Suprapubic skin (tissue), 4 donors: ENCODE measurements around the gene SPARCL1.

Experiments
- POLR2A ChIP-seq, 2 donors: fragments of 450-650 bp; IDR thresholded peaks; one replicate each; pipeline ENCODE4 v1.6.1; 2017; ENCODE audit warnings: antibody characterized with exemption in 2 of 2, mild to moderate bottlenecking in 2 of 2, moderate library complexity in 2 of 2
- POLR2AphosphoS5 ChIP-seq, 3 donors: sonication (generic); formaldehyde crosslinking; IDR thresholded peaks; one replicate each; pipeline ENCODE4 v1.6.1; 2017; ENCODE audit warnings: antibody characterized with exemption in 3 of 3
- TF ChIP-seq, protein P1 (sequence below), 2 donors: fragments of 200-600 bp in 1 of 2; fragments of 450-650 bp in 1 of 2; sonication (generic) in 1 of 2; IDR thresholded peaks; one replicate each; pipeline ENCODE4 v1.5.1; 2016 to 2019; ENCODE audit warnings: antibody characterized with exemption in 2 of 2, mild to moderate bottlenecking in 1 of 2, moderate library complexity in 1 of 2

- TF ChIP-seq POLR2A (IDR thresholded peaks at IDR 0.05) (no peak), POLR2AphosphoS5 (IDR thresholded peaks at IDR 0.05) (no peak)
- TF ChIP-seq, protein P1, sequence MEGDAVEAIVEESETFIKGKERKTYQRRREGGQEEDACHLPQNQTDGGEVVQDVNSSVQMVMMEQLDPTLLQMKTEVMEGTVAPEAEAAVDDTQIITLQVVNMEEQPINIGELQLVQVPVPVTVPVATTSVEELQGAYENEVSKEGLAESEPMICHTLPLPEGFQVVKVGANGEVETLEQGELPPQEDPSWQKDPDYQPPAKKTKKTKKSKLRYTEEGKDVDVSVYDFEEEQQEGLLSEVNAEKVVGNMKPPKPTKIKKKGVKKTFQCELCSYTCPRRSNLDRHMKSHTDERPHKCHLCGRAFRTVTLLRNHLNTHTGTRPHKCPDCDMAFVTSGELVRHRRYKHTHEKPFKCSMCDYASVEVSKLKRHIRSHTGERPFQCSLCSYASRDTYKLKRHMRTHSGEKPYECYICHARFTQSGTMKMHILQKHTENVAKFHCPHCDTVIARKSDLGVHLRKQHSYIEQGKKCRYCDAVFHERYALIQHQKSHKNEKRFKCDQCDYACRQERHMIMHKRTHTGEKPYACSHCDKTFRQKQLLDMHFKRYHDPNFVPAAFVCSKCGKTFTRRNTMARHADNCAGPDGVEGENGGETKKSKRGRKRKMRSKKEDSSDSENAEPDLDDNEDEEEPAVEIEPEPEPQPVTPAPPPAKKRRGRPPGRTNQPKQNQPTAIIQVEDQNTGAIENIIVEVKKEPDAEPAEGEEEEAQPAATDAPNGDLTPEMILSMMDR (IDR thresholded peaks at IDR 0.05) = no peak
Measured at GRCh38 chr4:87566276-87566675, 37.1 kb upstream of the SPARCL1 start.
